Daoy (cell line): ENCODE results near the gene GNAQ. TPM values are rescaled to one million over a fixed set of nuclear protein-coding genes. Genes with fewer than 3 reads are reported as not detected.
"Not testable (repeated sequence)": the region's sequence is repeated elsewhere in the genome, so short reads cannot be mapped to it uniquely, and the experiment has no call there.

ENCODE experiments used
- DNase-seq: peaks from one replicate; pipeline ENCODE4 v3.0.0-alpha.2; 2015; ENCODE audit warnings: low read depth
- total RNA-seq: library from RNA; depleted of rRNA; stranded (reverse); fragments of >200 nt; shearing (Covaris generic); gene quantifications from 2 replicates; pipeline ENCODE4 v1.2.3, GENCODE V29; 2014

GNAQ gene
- total RNA-seq, 1 experiment from 2014 or later = 21.7 TPM

DNA sequence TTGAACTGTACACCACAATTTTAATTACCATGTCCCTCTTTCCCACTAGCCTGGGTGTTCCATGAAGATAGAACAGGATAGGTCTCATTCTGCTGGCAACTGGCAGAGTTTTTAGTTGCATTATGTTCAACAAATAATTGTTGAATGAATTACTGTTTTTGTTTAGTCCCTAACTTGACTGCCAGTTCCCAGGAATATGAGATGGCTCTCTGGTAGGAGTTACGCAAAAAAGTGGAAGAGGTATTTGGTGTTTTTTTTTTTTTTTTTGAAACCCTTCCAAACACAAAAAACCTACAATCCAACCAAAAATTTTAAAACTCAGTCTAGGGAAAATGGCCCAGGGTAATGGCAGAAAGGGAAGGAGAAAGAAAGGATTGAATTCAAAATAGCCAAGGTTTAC, 153.6 kb downstream of the GNAQ start:
- DNase-seq = no peak

DNA sequence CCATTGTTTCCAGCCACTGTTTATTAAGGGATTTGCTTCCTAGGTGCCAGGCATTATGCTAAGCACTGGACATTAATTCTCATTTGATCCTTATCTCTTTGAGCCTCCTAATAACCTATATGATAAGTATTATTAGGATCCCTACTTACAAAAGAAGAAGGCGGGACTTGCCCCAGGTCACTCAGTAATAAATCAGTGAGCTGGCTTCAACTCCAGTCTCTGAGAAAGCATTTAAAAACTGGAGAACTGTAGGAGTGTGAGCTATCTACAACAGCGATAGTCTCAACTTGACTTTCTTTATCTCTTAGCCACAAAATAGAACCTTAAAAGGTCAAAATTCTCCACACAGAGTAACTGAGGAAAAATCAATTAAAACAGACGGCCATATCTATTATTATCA, 155.0 kb downstream of the GNAQ start:
- DNase-seq = no peak

DNA sequence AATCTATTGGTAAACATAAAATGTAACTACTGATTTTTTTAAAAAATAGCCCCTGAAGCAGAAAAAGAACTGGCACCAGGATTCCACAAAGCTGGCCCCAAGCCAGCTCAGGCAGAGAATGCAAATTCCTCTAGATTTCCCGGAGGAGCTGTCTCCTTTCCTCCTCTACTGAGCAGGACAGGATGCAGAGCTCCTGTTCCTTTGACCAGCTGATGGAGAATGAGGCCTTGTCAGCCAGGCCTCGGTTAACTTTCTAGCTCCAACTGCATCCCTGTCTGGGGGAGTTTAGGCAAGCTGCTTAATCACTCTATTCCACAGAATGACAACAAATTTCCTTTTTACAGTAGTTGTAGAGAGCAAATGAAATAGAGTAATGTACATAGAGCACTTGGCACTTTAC, 155.5 kb downstream of the GNAQ start:
- DNase-seq = no peak

DNA sequence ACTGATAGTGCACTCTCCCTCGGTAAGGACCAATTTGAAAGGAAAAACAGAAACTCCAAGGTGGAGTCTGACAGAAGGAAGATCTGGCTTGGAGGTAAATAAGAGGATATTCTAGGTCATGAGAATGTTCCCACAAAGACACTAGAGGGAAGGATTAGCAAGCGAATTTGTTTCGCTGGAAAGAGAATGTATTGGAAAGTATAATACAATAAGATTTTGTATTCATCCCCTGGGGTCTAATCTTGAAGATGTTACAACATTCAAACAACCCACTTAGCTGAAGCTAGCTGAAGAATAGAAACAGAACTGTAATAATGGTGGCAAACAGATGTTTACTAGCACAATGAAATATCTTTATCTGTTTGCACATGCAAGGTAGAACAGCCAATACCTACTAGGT, 158.7 kb downstream of the GNAQ start:
- no peak for DNase-seq

DNA sequence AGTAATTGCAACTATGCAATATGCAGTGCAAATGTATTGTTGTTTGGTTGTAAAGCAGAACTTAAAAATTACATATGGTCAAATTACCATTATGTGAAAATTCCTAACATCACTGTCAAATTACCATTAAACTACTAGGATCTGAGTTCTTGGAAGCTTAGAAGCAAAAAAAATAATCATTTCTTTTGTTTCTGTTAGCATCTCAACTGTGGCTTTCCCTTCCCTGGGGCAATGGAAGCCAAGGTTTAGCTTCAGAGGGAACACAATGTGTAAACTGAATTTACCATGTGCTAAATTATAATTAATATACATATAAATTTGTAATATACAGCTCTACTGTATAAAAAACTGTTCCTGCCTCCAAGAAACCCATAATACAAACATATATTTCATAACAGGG, 159.4 kb downstream of the GNAQ start:
- DNase-seq = no peak

DNA sequence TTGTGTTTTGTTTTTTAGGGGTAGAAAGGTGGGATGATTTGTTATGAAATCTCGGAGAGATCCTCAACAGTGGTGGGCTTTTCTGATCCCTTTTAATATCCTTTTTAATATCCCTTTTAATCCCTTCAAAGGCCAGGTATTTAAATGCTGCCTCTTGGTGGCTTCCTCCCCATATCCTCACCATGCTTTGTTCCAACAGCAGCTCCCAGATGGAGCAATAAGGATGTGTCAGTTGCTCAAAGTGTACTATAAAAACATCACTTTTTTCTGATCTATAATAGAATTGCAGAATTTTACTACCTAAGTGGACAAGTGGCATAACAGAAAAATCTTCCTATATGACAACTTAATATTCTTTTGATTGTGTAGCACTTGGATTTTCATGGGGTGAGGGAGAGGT, 160.1 kb downstream of the GNAQ start:
- DNase-seq = no peak

DNA sequence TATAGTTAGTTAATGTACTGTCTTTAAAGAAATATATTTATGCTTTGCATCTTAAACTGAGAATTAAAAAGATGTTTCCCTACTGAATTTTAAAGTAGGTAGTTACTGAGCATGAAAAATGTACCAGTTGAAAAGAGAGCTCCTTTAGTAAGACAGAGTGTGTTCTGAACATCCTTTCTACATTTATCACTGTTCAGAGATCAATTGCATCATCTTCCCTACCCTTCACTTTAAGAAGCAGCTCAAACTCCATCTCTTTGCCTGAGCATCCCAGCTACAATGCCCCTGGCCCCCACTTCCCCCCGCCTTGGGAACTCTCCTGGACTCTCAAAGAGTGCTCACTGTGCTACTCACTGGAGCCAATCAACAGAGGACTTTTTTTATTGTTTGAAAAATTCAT, 164.7 kb downstream of the GNAQ start:
- no peak for DNase-seq

DNA sequence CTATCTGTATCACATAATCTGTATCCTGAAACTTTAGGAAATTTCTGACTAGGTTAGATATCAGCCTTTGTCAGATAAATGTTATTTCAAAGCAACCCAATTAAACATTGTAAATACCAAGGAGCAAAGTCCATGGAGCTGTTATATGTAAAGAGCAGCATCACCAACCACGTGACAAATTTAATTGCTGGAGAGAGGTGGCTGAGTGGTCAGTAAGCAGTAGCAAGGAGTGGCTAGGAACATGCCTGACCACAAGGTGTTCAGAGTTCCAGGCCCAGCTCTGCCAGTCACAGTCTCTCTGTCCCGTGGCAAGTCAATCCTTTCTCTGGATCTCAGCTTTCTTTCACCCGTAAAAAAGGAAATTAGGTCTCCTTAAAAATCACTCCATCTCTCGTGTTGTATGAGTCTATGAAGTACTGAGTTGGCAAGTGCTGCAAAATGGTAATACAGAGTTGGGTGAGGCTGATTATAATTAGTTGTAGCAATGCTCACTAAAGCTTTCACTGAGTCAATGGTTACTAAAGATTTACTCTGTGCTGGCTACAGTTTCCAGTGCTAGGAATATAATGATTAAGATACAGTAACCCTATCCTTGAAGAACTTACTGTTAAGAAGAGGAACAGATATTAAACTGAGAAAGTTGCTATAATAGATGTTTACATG, 166.1 kb downstream of the GNAQ start:
- DNase-seq = no peak

DNA sequence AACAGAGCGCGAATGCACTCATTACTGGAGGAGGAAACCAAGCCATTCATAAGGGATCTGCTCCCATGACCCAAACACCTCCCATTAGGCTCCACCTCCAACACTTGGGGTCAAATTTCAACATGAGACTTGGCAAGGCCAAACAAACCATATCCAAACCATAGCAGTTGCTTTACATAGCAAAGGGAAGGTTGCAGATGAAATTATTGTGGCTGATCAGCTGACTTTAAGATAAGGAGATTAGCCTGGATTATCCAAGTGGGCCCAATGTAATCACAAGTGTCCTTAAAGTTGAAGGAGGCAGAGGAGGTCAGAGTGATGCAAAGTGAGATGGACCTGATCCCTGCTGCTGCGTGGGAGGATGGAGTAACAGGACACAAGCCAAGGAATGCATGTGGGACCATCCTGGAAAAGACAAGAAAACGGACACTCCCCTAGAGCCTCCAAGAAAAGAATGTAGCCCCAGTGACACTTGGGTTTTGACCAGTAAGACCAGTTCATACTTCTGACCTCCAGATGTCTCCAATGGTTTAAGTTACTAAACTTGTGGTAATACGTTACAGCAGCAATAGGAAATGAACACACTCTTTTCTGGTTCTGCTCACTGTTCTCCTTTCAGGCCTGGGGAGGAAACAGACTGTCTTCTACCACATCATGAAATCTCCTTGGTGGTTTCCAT, 167.3 kb downstream of the GNAQ start:
- DNase-seq = no peak

DNA sequence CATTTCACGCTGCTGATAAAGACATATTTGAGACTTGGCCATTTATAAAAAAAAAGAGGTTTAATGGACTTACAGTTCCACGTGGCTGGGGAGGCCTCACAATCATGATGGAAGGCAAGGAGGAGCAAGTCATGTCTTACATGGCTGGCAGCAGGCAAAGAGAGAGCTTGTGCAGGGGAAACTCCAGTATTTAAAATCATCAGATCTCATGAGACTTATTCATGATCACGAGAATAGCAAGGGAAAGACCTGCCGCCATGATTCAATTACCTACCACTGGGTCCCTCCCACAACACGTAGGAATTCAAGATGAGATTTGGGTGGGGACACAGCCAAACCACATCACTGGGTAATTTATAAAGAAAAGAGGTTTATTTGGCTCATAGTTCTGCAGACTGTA, 168.0 kb downstream of the GNAQ start:
- not testable (repeated sequence) for DNase-seq

DNA sequence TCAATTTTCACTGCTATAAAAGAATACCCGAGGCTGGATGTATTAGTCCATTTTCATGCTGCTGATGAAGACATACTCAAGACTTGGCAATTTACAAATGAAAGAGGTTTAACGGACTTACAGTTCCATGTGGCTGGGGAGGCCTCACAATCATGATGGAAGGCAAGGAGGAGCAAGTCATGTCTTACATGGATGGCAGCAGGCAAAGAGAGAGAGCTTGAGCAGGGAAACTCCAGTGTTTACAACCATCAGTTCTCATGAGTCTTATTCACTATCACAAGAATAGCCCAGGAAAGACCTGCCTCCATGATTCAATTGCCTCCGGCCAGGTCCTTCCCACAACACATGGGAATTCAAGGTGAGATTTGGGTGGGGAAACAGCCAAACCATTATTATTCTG, 170.7 kb downstream of the GNAQ start:
- not testable (repeated sequence) for DNase-seq

DNA sequence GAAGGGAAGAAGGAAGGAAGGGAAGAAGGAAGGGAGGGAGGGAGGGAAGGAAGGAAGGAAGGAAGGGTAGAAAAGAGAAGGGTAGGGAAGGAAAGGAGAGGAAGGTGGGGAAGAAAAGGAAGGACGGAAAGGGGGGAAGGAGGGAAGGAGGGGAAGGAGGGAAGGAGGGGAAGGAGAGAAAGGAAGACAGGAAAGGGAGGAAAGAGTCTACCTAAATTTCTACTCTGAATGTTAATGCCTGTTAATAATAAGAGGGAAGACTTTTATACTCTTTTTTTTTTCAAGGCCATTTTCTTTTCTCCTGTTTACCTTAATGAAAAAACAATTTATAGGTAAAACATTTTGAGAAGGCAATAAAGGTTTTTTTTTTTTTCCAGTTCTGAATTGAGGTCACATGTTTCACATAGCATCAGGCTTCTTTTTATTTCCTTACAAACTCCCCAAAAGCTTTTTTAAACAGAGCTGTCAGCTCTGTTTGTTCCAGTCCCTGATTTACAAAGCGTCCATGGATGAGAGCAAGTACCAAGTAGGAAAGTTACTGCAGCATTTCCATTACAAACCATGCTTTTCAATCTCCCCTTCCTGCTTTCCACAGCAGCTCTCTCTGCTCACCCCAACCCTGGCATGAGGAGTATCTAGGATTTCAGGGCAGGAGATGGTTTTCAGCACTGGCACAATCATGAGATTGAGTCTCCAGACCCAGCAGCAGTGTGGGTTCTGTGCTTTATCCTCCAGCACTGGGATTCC, 173.9 kb downstream of the GNAQ start:
- no peak for DNase-seq

DNA sequence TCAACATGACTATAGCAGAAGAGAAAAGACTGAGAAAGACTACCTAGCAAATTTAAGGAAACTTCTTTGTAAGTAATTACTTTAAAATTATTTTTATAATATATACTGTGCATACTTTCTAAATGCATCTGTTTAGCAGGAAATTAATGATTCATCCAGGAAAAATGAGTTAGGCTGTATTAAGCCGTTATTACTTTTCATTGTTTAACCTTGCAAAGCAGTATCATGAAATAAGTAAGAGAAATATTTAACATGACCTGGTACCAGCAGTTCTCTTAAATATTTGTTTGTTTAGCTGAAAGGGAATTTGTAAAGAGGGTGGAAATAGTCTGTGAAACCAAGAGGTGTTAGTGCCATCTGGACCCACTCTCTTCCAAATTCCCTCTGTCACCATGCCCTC, 175.0 kb downstream of the GNAQ start:
- DNase-seq = no peak

DNA sequence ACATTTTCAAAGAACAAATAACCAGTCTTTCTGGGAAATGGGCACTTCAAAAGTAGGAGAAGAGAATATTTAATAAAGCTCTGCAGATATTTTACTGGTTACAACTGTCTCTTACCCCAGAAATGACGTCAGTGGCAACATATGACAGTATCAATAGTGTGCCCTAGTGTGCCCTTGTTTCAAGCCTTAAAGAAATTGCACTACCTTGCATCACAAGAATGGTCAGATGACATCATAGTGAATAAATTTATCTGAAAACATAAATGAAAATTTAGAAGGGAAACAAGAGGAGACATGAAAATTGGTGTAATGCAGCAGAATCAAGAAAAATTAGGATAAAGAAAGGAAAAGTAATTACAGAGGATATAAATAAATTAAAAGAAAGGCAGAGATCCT, 176.7 kb downstream of the GNAQ start:
- DNase-seq = no peak

DNA sequence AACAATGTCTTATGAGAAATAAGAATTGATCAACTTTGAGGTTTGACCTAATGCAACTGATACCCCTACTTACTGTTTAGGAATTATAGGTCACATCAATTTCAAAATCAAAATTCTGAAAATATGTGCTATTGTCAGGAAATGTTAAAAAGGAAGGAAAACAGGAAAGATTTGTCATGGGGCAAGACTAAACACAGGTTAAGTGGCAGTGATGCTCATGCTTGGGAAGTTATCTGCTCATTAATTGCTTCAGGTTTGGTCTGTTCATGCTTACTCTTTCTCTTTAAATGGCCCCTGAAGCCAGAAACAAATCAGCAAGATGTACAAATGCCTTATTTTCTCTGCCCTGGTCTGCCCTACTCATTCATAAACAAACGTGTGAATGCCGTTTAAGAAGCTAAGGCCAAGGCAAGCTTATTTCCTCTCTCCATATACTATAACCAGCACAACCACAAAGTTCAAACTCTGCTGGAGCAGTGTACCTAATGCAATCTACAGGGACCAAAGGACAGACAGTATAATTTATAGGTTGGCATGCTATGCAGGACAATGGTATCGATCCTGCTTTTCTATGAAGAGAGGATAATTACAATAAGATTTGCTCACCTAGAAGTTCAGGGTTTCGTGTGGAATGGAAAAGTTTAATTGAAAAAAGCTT, 177.2 kb downstream of the GNAQ start:
- no peak for DNase-seq

DNA sequence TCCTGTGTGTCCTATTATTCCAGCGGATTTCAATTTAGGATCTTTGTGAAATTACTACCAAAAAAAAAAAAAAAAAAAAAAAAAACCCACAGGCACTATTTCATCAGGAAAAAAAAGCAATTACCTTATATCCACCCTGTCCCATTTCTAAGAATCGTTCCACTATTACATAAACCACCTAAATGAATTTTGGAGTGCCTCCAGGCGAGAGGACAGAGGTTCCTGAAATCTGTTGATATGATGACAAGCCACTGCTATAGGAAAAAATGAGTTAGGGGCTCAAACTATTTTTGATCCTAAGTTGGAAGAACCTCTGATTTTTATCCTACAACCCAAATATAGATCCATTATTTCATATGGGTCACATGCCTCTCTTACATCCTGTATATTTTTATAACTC, 177.9 kb downstream of the GNAQ start:
- DNase-seq = no peak

DNA sequence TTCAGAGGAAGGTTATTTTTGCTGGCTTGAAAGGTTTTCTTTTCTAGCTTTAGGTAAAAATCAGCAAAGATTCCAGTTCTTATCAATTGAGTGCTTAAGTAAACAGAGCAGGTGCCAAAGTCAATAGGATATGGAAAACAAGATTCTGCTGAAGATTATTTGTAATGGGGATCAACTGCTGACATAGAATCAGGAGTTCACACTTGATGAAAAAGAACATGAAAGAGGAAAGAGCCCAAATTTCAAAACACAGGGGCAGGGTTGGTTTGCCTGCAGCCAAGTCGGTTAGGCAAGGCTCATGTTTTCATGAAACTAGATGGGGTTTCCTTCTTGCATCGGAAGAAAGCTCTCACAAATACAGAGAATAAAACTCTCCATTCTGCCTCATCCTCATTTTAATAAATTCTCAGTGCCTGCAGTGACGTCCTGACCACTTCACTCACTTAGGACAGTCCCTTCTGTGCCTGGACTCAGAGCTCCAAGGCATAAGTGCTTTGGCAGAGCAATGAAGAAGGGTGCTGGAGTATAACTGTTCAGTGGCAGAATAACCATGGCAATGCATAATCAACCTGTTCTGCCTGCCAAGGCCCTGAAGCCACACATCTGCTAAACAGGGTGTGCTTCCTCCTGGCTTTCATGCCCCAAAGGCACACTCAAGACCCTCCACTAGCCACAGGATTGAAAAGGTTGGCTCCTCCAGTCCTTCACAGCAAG, 179.6 kb downstream of the GNAQ start:
- no peak for DNase-seq

DNA sequence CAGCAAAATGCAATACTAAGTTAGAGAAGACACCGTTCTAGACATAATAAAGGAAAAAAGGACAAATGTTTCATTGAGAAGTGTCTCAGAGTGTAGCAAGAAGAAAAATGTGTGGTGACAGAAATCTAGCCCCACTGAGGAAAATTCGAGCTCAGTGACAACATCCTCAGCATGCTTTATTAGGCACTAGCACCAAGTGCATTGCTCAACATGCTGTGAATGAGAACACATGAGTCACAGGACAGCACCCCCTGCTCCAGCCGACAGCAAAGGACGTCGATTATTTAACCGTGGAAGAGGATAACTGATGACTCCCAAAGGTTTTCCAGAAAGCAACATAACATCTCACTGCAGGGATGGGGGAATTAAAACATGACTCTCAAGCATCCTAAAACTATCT, 182.7 kb downstream of the GNAQ start:
- peak; percentile 74 for DNase-seq

DNA sequence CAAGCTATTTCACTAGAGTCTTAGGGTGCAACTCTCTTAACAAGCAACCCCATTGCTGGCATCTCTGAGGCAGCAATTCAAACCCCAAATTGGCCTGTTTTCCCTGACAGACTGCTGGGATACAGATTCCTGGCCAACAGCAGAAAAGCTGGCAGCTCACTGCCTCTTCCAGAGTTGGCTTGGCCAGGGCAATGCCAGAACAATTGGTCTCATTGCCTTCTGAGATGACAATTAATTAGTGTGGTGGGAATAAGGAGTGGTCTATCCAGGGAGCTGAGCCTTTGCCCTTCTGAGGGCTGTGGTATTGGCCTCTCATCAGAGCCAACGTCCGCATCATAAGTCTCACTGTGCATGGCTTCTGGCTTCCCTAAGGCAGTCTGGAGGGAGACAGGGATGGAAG, 183.2 kb downstream of the GNAQ start:
- no peak for DNase-seq

DNA sequence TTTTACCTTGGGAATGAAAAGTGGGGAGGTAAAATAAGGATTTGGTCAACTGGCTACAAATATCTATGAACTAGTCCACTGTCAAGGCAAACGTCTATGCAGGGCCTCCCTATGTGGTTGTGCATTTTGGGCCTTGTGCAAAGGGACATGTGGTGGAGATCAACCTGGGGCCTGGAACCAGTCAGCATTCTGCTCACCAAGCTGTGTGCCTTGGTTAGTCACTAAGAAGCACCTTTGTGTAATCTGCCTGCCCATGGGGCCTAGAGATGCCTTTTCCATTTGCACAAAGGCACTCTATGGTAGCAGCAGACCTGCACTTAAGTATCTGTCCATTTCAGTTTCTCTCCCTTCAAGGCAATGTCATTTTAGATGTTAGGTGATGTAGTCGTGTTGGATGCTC, 184.0 kb downstream of the GNAQ start:
- DNase-seq = no peak

DNA sequence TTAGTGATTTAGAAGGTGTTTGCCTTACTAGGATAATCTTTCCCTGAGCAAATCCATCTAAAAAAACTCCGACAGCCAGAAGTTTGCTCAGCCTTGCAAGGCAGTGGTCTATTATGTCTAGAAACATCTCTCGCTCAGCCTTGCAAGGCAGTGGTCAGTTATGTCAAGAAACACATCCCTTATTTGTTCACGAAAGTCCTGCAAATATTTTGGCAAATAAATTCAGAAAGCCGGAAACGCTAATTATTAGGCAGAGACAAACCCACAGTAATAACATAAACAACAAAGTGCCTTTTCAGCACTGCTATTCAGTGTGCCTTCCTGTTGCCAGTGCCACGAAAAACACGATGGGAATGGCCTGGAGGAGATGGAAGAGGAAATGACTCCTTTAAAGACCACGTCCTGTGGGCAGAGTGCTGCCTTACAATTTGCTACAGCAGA, 184.5 kb downstream of the GNAQ start:
- peak; percentile 70 for DNase-seq

DNA sequence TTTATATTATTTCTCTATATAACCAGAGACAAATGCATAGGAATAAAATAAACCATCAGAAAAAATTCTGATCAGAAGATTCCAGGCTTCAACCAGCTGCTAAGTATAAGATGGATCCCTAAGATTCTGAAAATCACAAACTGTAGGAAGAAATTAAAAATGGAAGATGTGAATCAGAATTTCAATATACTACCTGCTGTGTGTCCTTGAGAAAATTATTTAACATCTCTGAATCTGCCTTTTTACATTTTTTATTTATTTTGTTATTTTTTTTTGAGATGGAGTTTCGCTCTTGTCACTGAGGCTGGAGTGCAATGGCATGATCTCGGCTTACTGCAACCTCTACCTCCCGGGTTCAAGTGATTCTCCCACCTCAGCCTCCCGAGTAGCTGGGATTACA, 187.2 kb downstream of the GNAQ start:
- DNase-seq = no peak
